Vagina (tissue), 2 donors: ENCODE data around the gene PIN1. TPM values are rescaled to one million over a fixed set of nuclear protein-coding genes. Genes with fewer than 3 reads are reported as not detected.

ENCODE experiments used
- DNase-seq, 2 donors: peaks; one replicate each; pipeline ENCODE4 v3.0.0-alpha.2; 2017; ENCODE audit errors: extremely low spot score in 2 of 2
- H3K27ac ChIP-seq: fragments of 200-600 bp; sonication (generic); one replicate; pipeline ENCODE4 v1.5.1; 2019
- H3K27me3 ChIP-seq: fragments of 200-600 bp; sonication (generic); one replicate; pipeline ENCODE4 v1.5.1; 2019
- H3K36me3 ChIP-seq, 2 donors: fragments of 200-600 bp; sonication (generic); one replicate each; pipeline ENCODE4 v1.5.1; 2017 to 2019
- H3K4me1 ChIP-seq: fragments of 200-600 bp; sonication (generic); one replicate; pipeline ENCODE4 v1.5.1; 2019
- H3K4me3 ChIP-seq, 2 donors: fragments of 200-600 bp; sonication (generic); 1 replicate in 1 of 2; 2 replicates in 1 of 2; pipeline ENCODE4 v1.5.1; 2016 to 2019
- H3K9me3 ChIP-seq: fragments of 200-600 bp; sonication (generic); one replicate; pipeline ENCODE4 v1.5.1; 2019
- CTCF ChIP-seq, 3 experiments: fragments of 450-650 bp in 2 of 3; fragments of 200-600 bp in 1 of 3; sonication (generic) in 1 of 3; IDR thresholded peaks; one replicate each; pipeline ENCODE4 v1.5.1; 2017 to 2019; ENCODE audit warnings: antibody characterized with exemption in 3 of 3, mild to moderate bottlenecking in 2 of 3, moderate library complexity in 2 of 3
- POLR2A ChIP-seq, 2 donors: fragments of 450-650 bp; IDR thresholded peaks; one replicate each; pipeline ENCODE4 v1.6.1; 2017; ENCODE audit warnings: antibody characterized with exemption in 2 of 2, mild to moderate bottlenecking in 2 of 2, moderate library complexity in 2 of 2
- POLR2AphosphoS5 ChIP-seq, 2 donors: sonication (generic); formaldehyde crosslinking; IDR thresholded peaks; one replicate each; pipeline ENCODE4 v1.9.0; 2017; ENCODE audit warnings: antibody characterized with exemption in 2 of 2, mild to moderate bottlenecking in 2 of 2, low read depth in 1 of 2; ENCODE audit not compliant: insufficient read depth in 1 of 2
- intact Hi-C: fragments of 100-400 bp; cut with DNase I; formaldehyde crosslinking; loops from one replicate; pipeline ENCODE4 v1.15.1; 2023
- total RNA-seq: library from RNA; depleted of rRNA; stranded (reverse); fragments of >200 nt; gene quantifications from one replicate; pipeline ENCODE4 v1.2.3, GENCODE V29; 2016

PIN1 gene
- total RNA-seq, 1 donor from 2014 or later = 73.4 TPM

GRCh38 chr19:9828551-9829063 lies 6.5 kb upstream of the PIN1 start:
- Histone ChIP-seq H3K4me3 (peak overlapping the region; percentile 91), H3K27ac (peak overlapping the region; percentile 79)
- intact Hi-C loops = no loop called here

GRCh38 chr19:9834307-9834725 lies 802 bp upstream of the PIN1 start:
- Histone ChIP-seq H3K4me3 (peak overlapping the region; percentile 97 to 99), H3K9me3 (no peaks in the 10 kb centered on the region), H3K4me1 (peaks cover 32% of the 10 kb centered on the region), H3K27ac (peak overlapping the region; percentile 60), H3K27me3 (no peaks in the 10 kb centered on the region), H3K36me3 (peaks cover 0 to 22% of the 10 kb centered on the region in 2 donors)
- TF ChIP-seq POLR2A (IDR thresholded peaks at IDR 0.05) (no peak), POLR2AphosphoS5 (IDR thresholded peaks at IDR 0.05; ENCODE audit: insufficient read depth in 1 of 2, low read depth in 1 of 2) (no peak), CTCF (IDR thresholded peaks at IDR 0.05) (no peak)
- no peak for DNase-seq
- intact Hi-C loops = no loop called here

More at GRCh38 chr19:9828551-9829063, 6.5 kb upstream of the PIN1 start:
- peaks cover 29% of the 10 kb centered on the region for H3K4me1 ChIP-seq
- DNase-seq = no peak
- H3K9me3 ChIP-seq = no peaks in the 10 kb centered on the region
- TF ChIP-seq POLR2AphosphoS5 (IDR thresholded peaks at IDR 0.05; ENCODE audit: insufficient read depth in 1 of 2, low read depth in 1 of 2) (no peak), POLR2A (IDR thresholded peaks at IDR 0.05) (no peak), CTCF (IDR thresholded peaks at IDR 0.05) (no peak)
- peaks cover 0 to 14% of the 10 kb centered on the region in 2 donors for H3K36me3 ChIP-seq
- H3K27me3 ChIP-seq = no peaks in the 10 kb centered on the region

- peaks cover 0 to 22% of the 10 kb centered on the region in 2 donors for H3K36me3 ChIP-seq
- no peaks in the 10 kb centered on the region for H3K27me3 ChIP-seq
- H3K4me1 ChIP-seq = peaks cover 29% of the 10 kb centered on the region
- no peaks in the 10 kb centered on the region for H3K9me3 ChIP-seq
- TF ChIP-seq CTCF (IDR thresholded peaks at IDR 0.05) (no peak), POLR2A (IDR thresholded peaks at IDR 0.05) (no peak), POLR2AphosphoS5 (IDR thresholded peaks at IDR 0.05; ENCODE audit: insufficient read depth in 1 of 2, low read depth in 1 of 2) (no peak)
- intact Hi-C loops = no loop called here
- peak overlapping the region; percentile 52 for H3K27ac ChIP-seq
- no peak for DNase-seq
- peak overlapping the region; percentile 97 to 99 for H3K4me3 ChIP-seq
Observed at GRCh38 chr19:9835507-9835949, 410 bp downstream of the PIN1 start.

- Histone ChIP-seq H3K36me3 (peaks cover 0 to 22% of the 10 kb centered on the region in 2 donors), H3K9me3 (no peaks in the 10 kb centered on the region), H3K27ac (no peak overlapping the region), H3K4me3 (peak overlapping the region; percentile 97 to 99), H3K4me1 (peaks cover 29% of the 10 kb centered on the region), H3K27me3 (no peaks in the 10 kb centered on the region)
- DNase-seq = no peak
- intact Hi-C loops = no loop called here
- no peak for TF ChIP-seq POLR2A (IDR thresholded peaks at IDR 0.05)
- TF ChIP-seq POLR2AphosphoS5 (IDR thresholded peaks at IDR 0.05; ENCODE audit: insufficient read depth in 1 of 2, low read depth in 1 of 2) = no peak
- TF ChIP-seq CTCF (IDR thresholded peaks at IDR 0.05) = no peak
Observed at GRCh38 chr19:9836021-9836420, 903 bp downstream of the PIN1 start.

GRCh38 chr19:9838324-9838723 lies 3.2 kb downstream of the PIN1 start:
- peaks cover 0 to 45% of the 10 kb centered on the region in 2 donors for H3K36me3 ChIP-seq
- H3K27ac ChIP-seq = no peak overlapping the region
- no peaks in the 10 kb centered on the region for H3K9me3 ChIP-seq
- DNase-seq = no peak
- intact Hi-C loops = no loop called here
- no peak overlapping the region for H3K4me3 ChIP-seq
- no peaks in the 10 kb centered on the region for H3K27me3 ChIP-seq
- peaks cover 29% of the 10 kb centered on the region for H3K4me1 ChIP-seq
- TF ChIP-seq POLR2A (IDR thresholded peaks at IDR 0.05) (no peak), POLR2AphosphoS5 (IDR thresholded peaks at IDR 0.05; ENCODE audit: insufficient read depth in 1 of 2, low read depth in 1 of 2) (no peak), CTCF (IDR thresholded peaks at IDR 0.05) (no peak)
